Right cardiac atrium (tissue), 5 donors: ENCODE results near the gene IFI27L1. TPM values are rescaled to one million over a fixed set of nuclear protein-coding genes. Genes with fewer than 3 reads are reported as not detected.

Experiments used
- ATAC-seq, 2 donors: fragments of 200-7000 bp; cut with Tn5 transposase; one replicate each; pipeline versions ENCODE4 v1.8.0 to v1.9.1; 2020; ENCODE audit warnings: moderate library complexity in 2 of 2, mild to moderate bottlenecking in 1 of 2
- DNase-seq, 3 donors: peaks; one replicate each; pipeline ENCODE4 v3.0.0-alpha.2; 2020
- H3K27ac ChIP-seq: one replicate; pipeline ENCODE4 v1.5.1; 2013; ENCODE audit warnings: mild to moderate bottlenecking, low read length, control low read depth, moderate library complexity
- H3K27me3 ChIP-seq: one replicate; pipeline ENCODE4 v1.6.1; 2013; ENCODE audit not compliant: control insufficient read depth, insufficient read depth
- H3K4me1 ChIP-seq: one replicate; pipeline ENCODE4 v1.6.1; 2013; ENCODE audit warnings: low read length; ENCODE audit not compliant: control insufficient read depth, insufficient read depth
- H3K4me3 ChIP-seq: one replicate; pipeline ENCODE4 v1.5.1; 2013; ENCODE audit warnings: low read length, control low read depth
- H3K9me3 ChIP-seq: one replicate; pipeline ENCODE4 v1.6.1; 2013; ENCODE audit warnings: low read length; ENCODE audit not compliant: control insufficient read depth
- WGBS: extraction: QIAGEN DNeasy Blood & Tissue Kit; methylation state at CpG from one replicate; pipeline ENCODE4 v1.1.7; 2013; 5-methylcytosine and 5-hydroxymethylcytosine counted together
- intact Hi-C, 4 donors: fragments of 100-400 bp; cut with DNase I; formaldehyde crosslinking; loops; one replicate each; pipeline versions ENCODE4 v1.11.0 to v1.14.0; 2022 to 2023
- polyA plus RNA-seq: library from polyadenylated mRNA; stranded (reverse); fragments of 200-250 nt; gene quantifications from one replicate; pipeline ENCODE4 v1.2.3, GENCODE V29; 2013
- total RNA-seq, 4 donors: library from RNA; stranded (reverse); fragmentation: NEBNext Ultra II Directional; extraction: Animal tissue kit (Norgen Biotek cat#: 25700); gene quantifications; one replicate each; pipeline ENCODE4 v1.2.1, GENCODE V29; 2021
- donor health status: healthy with polysubstance abuse.
- donor health status: DM: no; HTN: yes; CAD: no.
- donor health status: DM: no; HTN: no; CAD: no.
- donor health status: DM: no; HTN: yes; CAD: no; lungs with severe emphysema.
- donor health status: DM: yes; HTN: yes; CAD: no.

The IFI27L1 gene
- total and polyA plus RNA-seq, 5 donors = 12.7 to 37.9 (median 15.6) TPM

DNA sequence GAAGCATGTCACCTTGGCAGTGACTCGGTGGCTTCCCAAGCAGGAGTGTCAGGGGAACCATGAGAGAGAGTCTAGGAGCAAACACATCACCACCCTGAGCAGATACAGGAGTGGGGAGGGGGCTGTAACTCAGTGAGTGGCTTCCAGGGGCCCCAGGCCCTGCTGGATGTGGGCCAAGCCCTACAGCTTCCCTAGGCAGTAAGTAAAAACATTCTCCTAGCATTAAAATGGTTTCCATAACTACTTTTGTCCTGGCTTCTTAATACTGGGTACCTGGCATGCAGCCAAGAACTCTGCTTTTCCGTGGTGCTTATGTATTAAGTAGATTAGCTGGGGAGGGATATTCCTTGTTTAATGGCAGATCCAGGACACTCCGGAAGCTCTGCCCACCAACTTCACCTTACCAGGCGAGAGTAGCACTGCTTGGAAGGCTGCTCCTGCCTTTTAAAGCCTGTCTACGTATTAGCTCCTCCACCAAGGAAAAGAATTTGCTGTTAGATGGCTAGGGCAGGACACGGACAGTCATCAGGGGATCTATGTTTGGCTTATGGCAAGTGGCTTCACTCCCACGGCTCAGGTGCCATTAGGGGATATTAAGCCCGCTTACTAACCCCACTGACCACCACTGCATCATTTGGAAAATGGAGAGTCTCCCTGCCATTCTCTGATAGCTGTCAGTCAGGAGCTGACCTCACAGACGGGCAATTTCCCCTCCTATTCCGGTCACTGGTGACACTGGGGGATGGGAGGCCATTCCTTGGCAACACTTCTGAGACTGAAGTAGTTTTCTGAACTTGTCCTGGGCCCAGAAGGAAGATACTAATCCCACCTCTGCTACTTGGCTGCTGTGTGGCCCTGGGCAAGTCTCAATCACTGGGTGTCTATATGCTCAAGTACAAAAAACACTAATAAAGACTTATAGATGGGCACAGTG, 32.2 kb upstream of the IFI27L1 start:
- DNase-seq (peak in 1 of 3 donors; percentile 26), ATAC-seq (no peak)
- intact Hi-C loops = no loop called here
- WGBS = 66% methylated on average over 10 of the region's 10 CpGs
- peak overlapping the region; percentile 16 for H3K27ac ChIP-seq
- no peaks in the 10 kb centered on the region for H3K9me3 ChIP-seq
- no peaks in the 10 kb centered on the region for H3K4me1 ChIP-seq
- H3K27me3 ChIP-seq = no peaks in the 10 kb centered on the region
- no peak overlapping the region for H3K4me3 ChIP-seq

DNA sequence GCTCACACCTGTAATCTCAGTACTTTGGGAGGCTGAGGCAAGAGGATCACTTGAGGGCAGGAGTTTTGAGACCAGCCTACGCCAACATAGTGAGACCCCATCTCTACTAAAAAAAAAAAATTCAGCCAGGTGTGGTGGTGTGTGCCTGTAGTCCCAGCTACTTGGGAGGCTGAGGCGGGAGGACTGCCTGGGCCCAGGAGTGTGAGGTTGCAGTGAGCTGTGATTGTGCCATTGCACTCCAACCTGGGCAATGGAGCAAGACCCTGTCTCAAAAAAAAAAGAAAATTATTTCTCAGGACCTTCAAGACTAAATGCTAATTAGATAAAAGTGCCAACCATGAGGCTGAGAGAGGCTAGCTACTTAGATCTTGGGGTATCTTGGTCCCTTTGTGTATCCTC, 31.5 kb upstream of the IFI27L1 start:
- intact Hi-C loops = no loop called here
- Histone ChIP-seq H3K27ac (no peak overlapping the region), H3K9me3 (no peaks in the 10 kb centered on the region), H3K4me3 (no peak overlapping the region), H3K4me1 (no peaks in the 10 kb centered on the region), H3K27me3 (no peaks in the 10 kb centered on the region)
- DNase-seq (no peak), ATAC-seq (no peak)
- WGBS = 90% methylated on average over 2 of the region's 2 CpGs

DNA sequence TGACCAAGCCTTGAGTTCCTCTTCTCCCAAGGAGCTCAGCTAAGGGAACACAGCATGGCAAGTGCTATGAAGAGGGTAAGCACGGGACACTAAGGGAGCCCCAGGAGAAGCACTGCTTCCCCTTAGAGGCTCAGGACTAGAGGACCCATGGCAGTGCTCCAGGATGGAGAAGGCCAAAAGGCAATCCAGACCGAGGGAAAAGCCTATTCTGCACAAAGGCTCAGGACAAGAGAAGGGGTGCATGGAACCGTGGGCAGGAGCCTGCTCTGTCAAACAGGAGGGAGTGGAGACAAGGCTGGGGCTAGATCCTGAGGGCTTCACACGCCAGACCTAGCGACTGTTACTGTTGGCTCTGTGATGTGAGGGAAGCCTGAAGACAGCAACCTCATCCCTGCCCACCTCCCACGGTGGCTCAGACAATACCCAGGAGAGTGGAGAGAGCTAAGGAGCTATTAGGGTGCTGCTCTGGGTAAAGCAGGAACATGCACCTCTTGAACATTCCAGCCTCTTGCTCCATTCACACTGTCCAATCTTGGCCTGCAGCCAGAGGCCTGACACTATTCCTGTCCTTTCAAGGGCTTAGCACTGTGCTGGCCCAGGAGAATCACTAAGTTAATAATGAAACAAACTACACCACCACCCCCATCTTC, 30.8 kb upstream of the IFI27L1 start:
- Histone ChIP-seq H3K4me1 (no peaks in the 10 kb centered on the region), H3K27me3 (no peaks in the 10 kb centered on the region), H3K9me3 (no peaks in the 10 kb centered on the region), H3K27ac (peak overlapping the region; percentile 54), H3K4me3 (no peak overlapping the region)
- ATAC-seq = peak; percentile 77 to 86
- intact Hi-C loops = no loop called here
- 68% methylated on average over 6 of the region's 6 CpGs for WGBS
- peak; percentile 72 to 87 (median 82) for DNase-seq

DNA sequence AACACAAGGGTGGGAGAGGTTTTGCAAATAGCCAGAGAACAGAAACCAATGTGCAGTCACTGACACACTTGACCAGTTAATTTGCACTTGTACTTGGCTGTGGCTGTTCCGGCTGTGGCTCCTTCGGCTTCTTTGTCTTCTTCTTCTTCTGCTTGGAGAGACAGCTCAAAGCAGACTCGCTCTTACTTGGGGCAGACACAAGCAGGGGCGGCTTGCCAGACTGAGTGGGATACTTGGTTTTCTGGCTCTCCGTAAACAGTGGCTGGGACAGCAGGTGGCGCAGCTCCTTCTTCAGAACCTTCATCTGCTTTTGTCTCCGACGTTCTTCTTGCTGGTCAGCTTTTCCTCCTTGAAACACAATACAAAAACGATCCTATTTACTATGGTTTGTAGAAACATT, 30.0 kb upstream of the IFI27L1 start:
- Histone ChIP-seq H3K27me3 (no peaks in the 10 kb centered on the region), H3K9me3 (no peaks in the 10 kb centered on the region), H3K4me1 (no peaks in the 10 kb centered on the region), H3K4me3 (no peak overlapping the region), H3K27ac (peak overlapping the region; percentile 12)
- intact Hi-C loops = no loop called here
- WGBS = 43% methylated on average over 9 of the region's 9 CpGs
- DNase-seq = peak in 1 of 3 donors; percentile 86
- peak; percentile 10 to 31 for ATAC-seq

DNA sequence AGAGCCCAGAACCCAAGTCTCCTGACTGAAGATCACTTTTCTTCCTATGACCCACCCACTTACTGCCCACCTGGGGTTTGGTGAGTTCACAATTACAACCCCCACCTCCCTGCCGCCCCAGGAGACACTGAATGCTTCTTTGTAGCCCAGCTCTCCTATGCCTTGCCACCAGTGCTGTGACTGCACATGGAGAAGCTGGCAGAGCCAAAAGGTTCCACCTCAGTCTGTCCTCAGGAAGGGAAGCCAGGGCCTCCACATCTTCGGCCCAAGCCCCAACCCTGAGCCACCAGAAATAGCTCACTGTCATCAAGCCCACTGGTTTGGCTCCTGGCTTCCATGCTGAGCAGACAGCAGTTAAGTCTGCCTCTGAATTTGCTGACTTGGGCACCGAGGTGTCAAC, 29.3 kb upstream of the IFI27L1 start:
- DNase-seq = no peak
- Histone ChIP-seq H3K27me3 (no peaks in the 10 kb centered on the region), H3K4me3 (no peak overlapping the region), H3K4me1 (no peaks in the 10 kb centered on the region), H3K9me3 (no peaks in the 10 kb centered on the region), H3K27ac (no peak overlapping the region)
- 78% methylated on average over 3 of the region's 3 CpGs for WGBS
- no peak for ATAC-seq
- intact Hi-C loops = no loop called here

DNA sequence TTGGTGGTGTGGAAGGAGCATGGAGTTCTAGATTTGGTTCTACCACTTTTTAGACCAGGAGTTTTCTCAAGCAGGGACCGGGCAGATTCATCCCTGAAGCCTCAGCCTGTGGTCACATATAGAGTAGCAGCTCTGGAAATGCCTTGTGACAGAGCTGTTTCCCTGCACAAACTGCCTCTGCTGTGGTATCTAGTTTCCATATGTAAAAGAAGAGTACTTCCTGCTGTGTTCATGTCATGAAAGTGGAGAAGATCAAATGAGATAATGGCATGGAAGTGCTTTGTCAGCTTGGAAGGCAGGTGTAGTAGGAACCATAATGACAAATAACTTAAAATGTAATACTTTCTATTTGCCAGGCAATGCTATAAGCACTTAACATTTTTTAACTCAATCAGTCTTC, 28.9 kb upstream of the IFI27L1 start:
- H3K9me3 ChIP-seq = no peaks in the 10 kb centered on the region
- H3K4me1 ChIP-seq = no peaks in the 10 kb centered on the region
- intact Hi-C loops = no loop called here
- 88% methylated on average over 1 of the region's 1 CpG for WGBS
- no peak overlapping the region for H3K27ac ChIP-seq
- H3K4me3 ChIP-seq = no peak overlapping the region
- DNase-seq = no peak
- ATAC-seq = no peak
- no peaks in the 10 kb centered on the region for H3K27me3 ChIP-seq

DNA sequence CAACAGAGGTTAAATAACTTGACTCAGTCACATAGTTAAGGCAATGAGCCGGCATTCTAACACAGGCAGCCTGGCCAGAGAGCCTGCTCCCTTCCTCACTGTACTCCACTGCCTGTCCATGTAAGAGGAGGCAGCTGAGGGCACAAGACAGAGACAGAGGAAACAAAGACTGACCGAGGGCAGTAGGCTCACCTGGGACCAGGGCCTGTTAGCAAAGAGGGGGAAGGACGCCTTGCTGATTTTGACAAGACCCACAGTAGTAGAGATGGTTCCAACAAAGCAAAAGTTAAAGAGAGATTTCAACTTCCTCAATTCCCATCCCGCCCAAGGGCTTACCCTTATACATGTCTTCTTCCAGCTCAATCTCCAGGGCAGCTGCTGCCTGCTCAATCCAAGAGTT, 28.4 kb upstream of the IFI27L1 start:
- Histone ChIP-seq H3K27me3 (no peaks in the 10 kb centered on the region), H3K9me3 (no peaks in the 10 kb centered on the region), H3K4me3 (no peak overlapping the region), H3K4me1 (no peaks in the 10 kb centered on the region), H3K27ac (no peak overlapping the region)
- intact Hi-C loops = no loop called here
- no peak for DNase-seq
- 88% methylated on average over 4 of the region's 4 CpGs for WGBS
- ATAC-seq = no peak

DNA sequence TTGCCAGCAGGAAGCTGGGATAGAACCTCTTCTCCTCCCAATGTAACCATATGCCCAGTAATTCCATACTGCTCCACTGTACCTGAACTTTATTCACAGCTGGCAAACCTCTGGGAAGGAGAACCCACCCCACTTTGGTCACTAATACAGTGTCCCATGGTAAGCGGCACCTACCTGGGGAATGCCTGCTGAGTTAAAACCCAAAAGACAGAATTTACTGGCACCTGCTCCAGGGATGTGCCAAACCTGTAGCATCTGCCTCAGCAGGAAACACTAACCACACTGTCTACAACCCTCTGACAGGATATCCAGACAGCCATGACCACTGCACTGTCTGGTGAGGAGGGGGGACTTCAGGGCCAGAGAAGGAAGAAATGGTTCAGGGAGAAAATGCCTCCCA, 26.7 kb upstream of the IFI27L1 start:
- no peak overlapping the region for H3K4me3 ChIP-seq
- DNase-seq (no peak), ATAC-seq (no peak)
- H3K9me3 ChIP-seq = no peaks in the 10 kb centered on the region
- intact Hi-C loops = no loop called here
- WGBS = 98% methylated on average over 1 of the region's 1 CpG
- H3K27me3 ChIP-seq = no peaks in the 10 kb centered on the region
- H3K27ac ChIP-seq = no peak overlapping the region
- no peaks in the 10 kb centered on the region for H3K4me1 ChIP-seq

DNA sequence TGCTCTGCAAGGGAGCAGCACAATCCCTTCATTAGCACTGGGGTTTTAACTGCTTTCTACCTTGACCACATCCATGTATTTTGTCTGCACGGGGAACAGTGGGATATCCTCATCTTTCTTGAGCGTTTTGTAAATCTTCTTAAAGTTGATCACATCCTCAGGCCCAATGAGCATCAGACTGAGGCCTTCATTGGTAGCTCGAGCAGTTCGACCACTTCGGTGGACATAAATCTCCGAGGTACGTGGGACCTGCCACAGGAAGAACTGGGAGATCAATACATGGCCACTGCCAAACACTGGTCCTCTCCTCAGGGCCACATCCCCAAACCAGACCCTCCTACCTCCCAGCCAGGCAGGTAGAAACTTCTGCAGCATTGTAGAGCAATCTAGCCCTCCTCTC, 26.2 kb upstream of the IFI27L1 start:
- DNase-seq (no peak), ATAC-seq (no peak)
- Histone ChIP-seq H3K4me3 (no peak overlapping the region), H3K27ac (no peak overlapping the region), H3K27me3 (no peaks in the 10 kb centered on the region), H3K9me3 (no peaks in the 10 kb centered on the region), H3K4me1 (no peaks in the 10 kb centered on the region)
- 95% methylated on average over 7 of the region's 7 CpGs for WGBS
- intact Hi-C loops = no loop called here

DNA sequence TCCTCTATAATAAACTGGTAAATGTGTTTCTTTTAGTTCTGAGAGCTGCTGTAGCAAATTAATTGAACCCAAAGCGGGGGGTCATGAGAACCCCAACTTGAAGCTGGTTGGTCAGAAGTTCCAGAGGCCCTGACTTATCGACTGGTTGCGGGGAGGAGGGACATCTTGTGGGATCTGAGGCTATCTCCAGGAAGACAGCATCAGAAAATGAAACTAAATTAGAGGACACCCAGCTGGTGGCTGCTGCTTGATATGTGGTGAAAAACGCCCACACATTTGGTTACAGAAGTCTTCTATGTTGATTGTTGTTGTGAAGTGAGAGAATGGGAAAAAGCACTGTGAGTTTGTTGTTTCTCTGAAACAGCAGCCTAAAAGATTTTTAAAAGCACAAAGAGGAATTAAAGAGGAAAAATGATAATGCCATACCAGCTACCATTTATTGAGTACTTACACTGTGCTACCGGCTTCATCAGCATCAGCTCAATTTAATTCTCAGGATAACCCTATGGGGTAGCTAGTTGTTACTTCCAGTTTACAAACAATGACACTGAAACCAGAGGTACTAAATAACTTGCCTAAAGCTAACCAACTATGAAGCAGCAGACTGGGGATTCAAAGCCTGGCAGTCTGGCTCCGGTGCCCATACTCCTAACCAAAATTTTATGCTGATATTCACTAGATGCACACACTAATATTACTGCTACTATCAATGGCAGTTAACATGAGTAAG, 24.4 kb upstream of the IFI27L1 start:
- Histone ChIP-seq H3K27me3 (no peaks in the 10 kb centered on the region), H3K27ac (no peak overlapping the region), H3K4me3 (no peak overlapping the region), H3K4me1 (peaks cover 2% of the 10 kb centered on the region), H3K9me3 (no peaks in the 10 kb centered on the region)
- 72% methylated on average over 6 of the region's 6 CpGs for WGBS
- ATAC-seq (no peak), DNase-seq (no peak)
- intact Hi-C loops = no loop called here

DNA sequence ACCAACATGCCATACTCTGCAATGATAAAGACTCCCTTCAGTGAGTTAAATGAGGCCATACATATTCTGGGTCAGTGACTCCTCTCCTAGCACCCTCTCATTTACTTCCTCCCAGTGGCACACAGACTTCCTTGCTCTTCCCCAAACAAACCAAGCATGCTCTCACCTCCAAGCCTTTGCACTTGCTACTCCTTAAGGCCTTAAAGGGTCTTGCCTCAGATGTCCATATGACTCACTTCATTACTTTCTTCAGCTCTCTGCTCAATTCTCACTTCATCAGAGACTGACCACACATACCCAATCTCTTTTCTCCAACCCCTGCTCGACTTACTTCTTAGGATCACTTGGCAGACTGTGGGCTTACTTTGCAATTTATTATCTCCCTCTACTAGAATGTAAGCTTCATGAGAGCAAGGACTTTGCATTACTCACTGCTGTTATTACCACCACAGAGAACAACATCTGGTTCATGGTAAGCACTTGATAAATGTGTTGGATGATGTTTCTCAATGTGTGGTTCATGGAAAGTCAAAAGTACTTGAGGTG, 22.9 kb upstream of the IFI27L1 start:
- WGBS = 78% methylated on average over 1 of the region's 1 CpG
- no peaks in the 10 kb centered on the region for H3K27me3 ChIP-seq
- no peak for DNase-seq
- H3K9me3 ChIP-seq = no peaks in the 10 kb centered on the region
- ATAC-seq = no peak
- peaks cover 5% of the 10 kb centered on the region for H3K4me1 ChIP-seq
- intact Hi-C loops = no loop called here
- H3K4me3 ChIP-seq = no peak overlapping the region
- no peak overlapping the region for H3K27ac ChIP-seq
